ENCODE results near the gene HS6ST3.

DNA sequence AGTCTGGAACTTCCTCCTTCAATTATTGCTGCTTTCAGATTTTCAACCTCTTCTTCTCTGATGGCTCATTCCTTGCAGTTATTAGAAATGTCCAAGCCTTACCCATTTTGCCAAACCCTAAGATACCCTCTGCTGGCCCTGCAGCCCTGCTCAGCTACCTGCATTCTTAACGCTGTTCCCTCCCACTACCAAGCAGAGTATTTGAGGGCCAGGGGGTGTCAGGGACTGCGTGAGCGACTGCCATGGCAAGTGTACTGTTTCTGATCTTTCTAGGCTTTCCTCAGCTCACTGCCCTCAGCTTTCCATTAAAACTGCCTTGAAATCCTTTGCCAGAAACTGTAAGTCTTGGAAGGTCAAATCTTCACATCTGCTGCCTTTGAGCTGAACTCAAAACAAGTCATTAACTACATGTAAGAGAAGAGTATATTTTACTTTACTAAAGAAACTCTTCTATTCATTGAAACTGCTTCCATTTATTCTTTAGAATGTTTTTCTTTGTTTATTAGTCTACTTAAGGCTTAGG is 41.0 kb downstream of the HS6ST3 start:
- TF ChIP-seq POLR2AphosphoS5 (IDR thresholded peaks at IDR 0.05; ENCODE audit: borderline replicate concordance, low read depth, low read length) (no peak), EZH2 (IDR thresholded peaks at IDR 0.05) (no peak)
